Body of pancreas (tissue), 4 donors: ENCODE results near the gene ARL14EP.

Source experiments
- CTCF ChIP-seq, 7 experiments: fragments of 450-650 bp in 4 of 7; fragments of 200-600 bp in 3 of 7; sonication (generic) in 3 of 7; IDR thresholded peaks; one replicate each; pipeline ENCODE4 v1.5.1; 2016 to 2019; ENCODE audit warnings: antibody characterized with exemption in 7 of 7
- POLR2A ChIP-seq, 3 donors: fragments of 450-650 bp; IDR thresholded peaks; one replicate each; pipeline ENCODE4 v1.6.1; 2016; ENCODE audit warnings: antibody characterized with exemption in 3 of 3, mild to moderate bottlenecking in 2 of 3

DNA sequence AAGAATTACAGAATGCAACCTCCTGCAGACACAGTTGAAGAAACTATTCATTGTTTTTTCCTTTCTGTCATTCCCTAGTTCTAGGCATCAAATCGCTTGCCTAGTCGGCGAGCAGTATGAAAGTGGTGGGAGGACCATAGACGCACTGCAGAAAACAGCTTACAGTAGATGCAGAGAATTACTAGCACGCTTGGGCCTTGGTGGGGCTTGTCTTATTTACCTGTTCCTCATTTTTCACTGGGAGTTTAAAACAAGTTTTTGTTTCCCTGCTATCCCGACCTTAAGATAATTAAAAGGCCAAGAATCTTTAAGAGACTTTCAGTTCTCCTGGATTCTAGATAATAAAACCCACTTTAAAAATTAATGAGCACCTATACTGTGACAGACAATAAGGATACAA lies 713 bp upstream of the ARL14EP start:
- TF ChIP-seq POLR2A (IDR thresholded peaks at IDR 0.05) (no peak), CTCF (IDR thresholded peaks at IDR 0.05) (no peak)
